Hematopoietic multipotent progenitor cell treated with erythropoietin and hydrocortisone succinate and interleukin-3 and kit ligand, for 8 days (in vitro differentiated cells): Measurements from ENCODE around the gene FAM174B.

Source experiments
- DNase-seq: peaks from one replicate; pipeline ENCODE4 v3.0.0-alpha.2; 2015

FAM174B gene

DNA sequence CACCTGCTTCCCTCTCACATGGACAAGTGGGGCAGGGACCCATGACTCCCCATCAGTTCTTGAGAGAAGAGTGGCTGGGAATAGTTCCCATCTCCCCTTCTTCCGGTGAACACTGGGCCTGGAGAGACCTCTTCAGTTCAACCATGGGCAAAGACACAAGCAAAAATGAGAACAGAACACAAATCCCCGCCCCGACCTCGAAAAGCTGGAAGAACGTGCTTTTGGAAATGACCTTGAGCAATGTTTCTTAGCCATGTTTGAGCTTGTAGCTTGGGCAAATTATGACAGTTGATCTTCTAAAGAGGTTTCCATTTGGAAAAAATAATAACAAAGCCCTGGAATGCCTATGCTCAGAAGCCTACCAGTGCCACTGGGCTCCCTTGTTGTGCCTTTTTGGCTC, 59.0 kb downstream of the FAM174B start:
- no peak for DNase-seq

DNA sequence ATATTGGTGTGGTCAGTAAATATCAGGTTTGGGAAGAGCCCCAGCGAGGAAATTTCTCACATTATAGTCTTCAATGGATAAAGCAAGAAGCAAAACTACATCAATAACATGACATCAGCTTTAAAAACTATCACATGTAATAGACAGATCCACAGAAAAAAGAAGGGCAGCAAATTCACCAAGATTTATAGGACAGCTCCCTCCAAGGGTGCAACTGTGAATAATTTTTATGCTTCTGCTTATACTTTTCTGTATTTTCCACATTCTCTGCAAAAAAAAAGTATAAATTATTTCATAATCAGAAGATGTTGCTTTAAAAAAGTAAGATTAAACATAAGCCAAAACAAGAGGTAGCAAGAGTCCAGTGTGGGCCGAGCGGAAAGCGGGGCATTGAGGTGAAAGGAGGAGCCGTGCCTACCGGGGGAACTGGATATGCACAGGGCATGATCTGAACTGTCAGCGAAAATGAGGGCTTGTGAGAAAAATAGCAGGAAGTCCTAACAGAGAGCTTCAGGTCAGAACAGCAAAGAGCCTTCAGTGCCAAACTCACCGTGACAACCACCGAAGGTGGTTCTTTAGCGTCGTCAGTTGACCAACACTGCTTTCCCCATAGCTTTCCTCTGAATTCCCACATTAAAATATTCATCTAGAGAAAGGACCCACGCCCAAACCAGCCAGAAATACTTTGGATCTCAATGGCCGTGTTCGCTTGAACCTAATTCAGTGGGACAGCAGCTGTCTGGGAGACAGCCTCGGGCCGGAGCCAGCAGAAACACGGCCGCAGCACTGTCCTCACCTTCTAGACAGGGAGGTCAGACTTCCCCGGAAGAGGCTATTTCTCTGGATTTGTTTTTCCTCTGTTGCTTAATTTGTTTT, 59.8 kb downstream of the FAM174B start:
- DNase-seq: no peak

DNA sequence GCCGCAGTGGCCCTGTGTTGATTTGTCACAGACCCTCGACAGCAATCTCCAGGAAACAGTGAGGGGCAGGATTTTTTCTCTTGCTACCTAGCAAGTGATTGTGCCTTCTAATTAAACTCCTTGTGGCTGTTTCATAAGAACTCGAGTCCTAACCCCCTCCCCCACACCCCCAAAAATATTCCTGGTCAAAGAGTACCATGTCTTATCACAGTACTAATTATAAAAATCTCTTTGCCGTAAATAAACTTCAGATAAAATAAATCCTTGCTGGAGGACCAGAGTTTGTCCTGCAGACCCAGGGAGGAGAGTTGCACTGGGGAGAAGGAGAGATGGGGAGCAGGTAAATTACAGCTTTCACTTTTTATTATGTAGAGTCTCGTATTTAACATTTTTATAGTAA, 64.3 kb downstream of the FAM174B start:
- DNase-seq: no peak

DNA sequence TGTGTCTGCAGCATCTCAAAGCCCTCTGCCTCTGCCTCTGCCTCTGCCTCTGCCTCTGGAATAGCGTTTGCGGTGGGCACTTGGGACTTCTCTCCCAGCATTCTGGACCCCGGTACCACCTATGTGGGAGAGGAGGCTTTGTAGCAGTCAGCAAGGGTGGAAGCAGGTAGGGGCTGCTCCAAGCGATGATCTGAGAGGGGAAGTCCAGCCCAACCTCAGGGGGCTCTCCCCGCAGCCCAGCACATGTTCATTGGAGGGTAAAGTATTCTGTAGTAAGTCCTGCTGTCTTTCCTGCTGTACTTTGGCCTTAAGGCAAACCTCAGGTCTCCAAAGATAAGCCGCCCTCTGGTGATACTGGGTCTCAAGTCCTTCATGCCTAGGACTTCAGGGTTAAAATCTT, 68.6 kb downstream of the FAM174B start:
- DNase-seq: no peak

DNA sequence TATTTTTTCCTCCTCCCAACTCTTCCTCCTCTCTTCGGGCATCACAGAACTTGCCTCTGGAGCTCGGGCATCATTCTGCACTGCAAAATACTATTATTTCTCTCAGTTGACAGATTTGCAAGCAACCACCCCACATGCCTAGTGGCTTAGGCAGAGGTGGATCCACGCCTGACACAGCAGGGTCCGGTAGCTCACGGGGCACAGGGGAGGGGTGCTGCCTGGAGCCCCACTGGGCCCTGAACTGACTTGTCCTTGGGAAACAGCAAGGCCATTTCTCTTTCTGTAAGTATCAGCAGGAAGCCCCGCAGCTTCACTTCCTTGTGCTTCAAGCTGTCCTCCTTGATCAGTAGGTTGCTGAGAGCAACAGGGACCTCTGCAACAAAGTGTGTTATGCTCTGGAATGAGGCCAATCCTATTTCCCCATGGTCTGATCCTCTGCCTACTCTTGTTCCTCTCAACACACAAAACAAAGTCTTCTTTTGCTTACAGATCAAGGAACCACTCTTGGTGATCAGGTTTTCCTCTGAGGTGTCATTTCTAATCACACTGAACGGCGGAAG, 69.1 kb downstream of the FAM174B start:
- DNase-seq: no peak

DNA sequence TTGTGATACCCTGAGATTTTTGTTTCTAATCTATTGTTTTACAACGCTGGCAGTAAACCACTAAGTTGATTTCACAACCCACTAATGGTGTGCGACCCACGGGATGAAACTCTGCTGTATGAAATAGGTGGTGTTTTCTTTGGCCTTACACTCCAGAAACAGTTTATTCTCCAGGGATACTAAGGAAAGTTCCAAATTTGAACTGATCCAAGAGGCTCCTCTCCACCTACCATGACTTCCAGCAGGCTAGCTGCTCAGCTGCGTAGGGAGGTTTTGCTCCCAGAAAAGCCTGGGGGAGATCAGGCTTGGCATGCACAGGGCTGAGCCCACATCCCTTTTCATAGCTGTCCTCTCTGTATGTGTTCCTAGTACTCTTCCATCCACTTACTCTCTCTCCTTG, 71.5 kb downstream of the FAM174B start:
- no peak for DNase-seq

DNA sequence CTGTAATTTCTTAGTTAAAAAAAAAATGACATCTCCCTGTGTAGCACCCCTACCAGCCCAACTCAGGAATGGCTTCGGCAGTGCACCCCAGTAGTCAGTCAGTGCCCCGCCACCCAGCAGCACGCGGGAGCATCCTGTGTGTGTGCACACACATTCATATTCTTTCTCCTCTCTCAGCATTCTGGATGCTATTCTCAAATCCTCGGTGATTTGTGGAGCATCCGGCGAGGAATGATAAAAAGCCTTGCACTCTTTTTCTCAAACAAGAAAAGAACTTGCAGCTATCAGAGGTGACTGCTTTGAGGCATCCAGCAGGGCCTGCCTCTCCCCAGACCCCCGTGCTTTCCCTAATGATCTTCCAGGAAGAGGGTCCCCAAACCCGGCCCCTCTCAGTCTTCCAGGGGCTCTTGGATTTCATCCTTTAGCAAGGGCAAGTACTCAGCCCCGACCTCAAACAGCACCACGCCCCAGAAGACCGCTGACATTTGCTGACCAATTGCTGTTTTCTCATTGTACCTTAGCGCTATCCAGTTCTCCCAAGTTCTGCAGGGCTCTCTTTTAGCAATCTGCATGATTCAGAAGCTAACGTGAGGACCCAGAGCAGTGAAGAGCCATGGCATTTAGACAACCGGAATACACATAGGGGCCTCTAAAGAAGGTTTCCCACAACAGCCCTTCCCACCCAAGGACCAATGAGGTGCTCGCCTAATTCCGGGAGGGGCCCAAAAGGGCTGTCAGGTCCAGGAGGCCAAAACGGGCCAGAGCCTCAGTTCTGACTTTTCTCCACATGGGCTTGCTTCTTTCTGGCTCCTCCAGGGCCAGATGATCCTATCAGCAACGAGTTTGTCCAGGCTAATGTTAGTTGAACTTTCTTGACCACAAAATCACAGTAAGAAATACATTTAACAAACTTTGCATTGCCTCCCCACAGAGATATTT, 72.2 kb downstream of the FAM174B start:
- no peak for DNase-seq

DNA sequence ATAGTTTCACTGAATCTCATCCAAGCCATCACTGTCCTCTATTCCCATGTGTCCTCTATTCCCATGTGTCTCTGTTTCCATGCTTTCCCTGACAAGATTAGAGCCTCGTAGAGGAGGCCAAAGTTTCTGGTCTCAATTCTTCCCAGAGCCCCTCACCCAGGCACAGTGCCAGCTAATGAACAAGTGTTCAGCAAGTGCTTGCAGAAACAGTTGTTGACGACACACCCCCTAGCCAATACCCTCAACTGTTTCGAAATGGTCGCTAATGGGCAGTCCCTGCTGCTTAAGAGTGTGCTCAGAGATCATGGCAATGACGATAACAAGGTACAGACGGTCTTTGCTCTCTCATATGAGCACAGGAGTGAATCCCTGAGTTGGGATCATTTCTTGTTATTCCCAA, 73.4 kb downstream of the FAM174B start:
- DNase-seq: no peak

DNA sequence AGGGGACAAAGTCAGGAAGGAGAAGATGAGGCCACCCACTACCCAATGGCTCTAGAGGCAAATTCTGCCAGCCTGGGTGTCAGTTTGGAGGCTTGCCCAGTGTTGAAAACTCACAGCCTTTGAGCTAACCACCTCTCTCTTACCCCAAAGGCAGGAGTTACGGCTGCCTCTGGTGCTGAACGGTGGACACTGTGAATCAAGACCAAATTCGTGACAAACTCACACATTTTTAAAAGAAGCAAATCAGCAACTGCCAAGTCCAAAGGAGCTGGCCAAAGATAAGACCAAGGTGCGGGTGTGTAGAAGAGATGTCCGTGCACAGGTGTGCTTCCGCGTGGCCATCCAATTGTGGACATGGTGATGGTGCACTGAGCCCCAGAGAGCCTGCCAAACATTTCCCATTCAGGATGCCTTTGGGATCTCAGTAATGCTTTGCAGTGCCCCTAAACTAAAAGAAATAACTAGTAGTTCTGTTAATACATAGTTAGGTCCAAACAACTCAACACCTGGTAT, 74.6 kb downstream of the FAM174B start:
- DNase-seq: no peak

DNA sequence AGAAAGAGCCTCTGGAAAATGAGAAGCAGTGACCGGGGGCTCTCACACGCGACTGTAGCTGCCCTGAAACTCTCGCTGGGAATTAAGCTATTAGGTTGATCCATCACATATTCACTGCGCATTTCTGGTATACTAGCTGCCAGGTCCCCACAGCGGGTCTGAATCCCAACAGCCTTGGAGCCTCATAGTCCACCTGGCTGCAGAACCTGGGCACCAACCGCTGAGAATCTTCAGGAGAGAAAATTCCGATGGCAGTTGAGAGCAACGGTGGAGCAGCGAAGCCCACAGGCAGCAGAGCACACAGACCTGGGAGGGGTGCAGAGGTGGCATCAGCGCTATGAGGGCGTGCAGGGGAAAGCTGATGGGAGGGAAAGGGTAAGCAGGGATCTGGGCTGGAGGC, 75.1 kb downstream of the FAM174B start:
- DNase-seq: no peak

DNA sequence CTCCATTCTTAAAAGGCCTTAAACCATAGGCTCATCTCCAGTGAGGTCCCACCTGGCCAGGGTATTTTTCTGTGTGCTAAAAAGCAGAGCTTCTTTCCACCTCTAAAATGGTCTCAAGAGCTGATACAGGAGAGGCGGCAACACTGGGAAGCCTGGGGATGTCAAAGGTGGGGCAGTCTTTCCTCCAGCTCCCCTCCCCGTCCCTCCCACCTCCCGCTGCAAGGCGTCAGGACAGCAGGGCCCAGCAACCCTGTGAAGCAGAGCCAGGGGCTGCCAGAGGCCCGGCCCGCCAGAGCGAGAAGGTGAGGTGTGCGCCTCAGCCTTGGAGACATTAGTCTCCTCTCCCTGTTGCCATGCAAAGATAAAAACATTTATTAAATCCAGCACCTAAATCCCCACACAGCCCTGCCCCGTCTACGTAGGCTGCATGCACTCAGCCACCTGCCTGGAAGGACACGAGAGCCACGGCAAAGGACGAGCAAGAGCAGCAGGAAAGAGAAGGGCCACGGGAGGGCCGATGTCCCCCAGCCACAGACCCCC, 75.6 kb downstream of the FAM174B start:
- no peak for DNase-seq

DNA sequence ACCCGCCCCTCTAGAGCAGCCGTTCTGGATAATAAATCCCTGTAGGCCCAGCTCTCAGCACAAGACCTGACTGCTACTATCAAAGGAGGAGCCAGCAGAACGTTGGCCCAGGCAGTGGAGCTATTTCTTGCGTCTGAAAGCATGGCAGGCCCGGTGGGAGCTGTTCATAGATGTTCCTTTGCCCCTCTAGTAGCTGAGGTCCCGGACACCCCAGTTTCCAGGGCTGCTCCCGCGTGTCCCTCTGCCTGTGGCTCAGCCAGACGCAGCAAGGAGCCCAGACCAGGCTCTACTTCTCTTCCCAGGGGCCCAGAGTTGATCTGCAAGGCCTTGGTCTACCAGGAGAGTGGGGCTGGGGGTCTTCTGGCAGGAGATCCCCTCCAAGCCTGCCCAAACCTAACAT, 76.1 kb downstream of the FAM174B start:
- DNase-seq: no peak

DNA sequence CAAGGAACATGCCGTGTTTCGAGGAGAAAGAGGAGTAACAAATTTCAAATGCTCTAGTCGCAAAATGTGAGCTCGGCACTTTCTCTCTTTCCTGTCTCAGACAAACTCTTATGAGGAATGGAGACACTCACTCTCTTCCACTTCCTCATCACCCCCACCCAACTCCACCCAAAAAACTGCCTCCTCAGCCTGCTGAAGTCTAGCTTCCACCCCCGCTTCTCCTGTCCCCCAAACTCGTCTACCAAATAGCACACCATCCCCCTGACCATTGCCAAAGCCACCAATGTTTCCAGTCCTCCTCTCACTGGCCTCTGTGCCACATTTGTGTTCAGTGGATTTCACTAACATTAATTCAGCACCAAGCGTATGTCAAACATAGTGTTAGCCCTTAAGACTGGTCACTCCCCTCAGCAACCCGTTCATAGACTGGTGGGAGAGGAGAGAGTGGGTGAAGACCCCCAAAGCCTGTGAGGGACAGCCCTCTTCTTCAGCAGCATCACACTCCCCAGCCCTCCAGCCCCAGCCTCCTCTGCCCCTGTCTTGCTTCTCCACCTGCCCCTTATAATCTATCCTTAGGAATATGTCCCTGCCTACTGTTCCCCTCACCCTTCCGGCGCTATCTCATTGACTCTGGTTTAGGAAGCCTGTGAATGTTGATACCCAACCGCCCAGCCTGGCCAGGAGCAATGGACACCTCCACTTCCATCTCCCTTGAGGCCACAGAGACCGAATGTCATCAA, 77.3 kb downstream of the FAM174B start:
- DNase-seq: no peak

DNA sequence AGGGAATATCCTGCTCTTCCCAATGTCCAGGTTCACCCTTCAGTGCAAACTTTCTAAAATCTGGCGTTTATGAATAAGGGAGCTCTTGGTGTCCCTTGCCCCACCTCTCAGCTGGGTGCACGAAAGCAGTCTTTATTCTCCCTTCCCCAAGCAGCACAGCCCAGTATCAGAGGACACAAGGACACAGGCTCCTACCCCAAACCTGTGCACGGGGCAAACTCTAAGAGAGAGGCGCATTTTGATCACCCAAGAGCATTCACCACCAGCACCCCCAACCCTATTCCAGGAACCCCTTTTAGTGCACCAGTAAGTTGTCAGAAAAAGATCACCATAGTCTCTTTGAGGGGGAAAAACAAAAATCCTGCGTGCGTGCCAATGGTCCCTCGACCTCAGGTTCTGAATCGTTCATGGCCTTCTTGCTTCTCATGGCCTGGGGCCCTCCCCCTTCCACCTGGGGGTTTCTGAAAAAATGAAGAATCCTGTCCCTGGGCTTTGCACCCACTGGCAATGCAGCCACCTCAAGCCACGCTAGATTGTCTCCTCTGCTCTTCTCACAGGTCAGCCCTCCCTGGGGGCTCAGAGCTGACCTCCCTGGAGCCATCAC, 78.9 kb downstream of the FAM174B start:
- no peak for DNase-seq

DNA sequence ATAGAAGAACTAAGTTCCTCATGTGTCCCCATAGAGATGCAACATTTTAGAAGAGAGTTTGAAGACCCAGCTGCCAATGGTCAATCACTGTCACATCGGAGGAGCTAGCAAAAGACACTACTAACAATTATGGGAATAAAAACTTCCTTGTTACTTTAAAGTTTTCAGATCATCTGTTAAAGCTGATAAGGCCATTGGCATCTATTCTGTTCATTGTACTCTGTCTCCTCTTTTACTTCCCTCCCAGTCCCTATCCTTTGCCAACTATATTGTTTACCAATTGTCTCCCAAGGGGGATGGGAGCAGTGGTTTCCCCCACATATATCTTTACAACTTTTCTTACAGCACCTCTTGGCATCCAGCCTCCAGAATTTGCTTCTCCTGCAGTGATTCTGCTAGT, 81.0 kb downstream of the FAM174B start:
- DNase-seq: no peak

DNA sequence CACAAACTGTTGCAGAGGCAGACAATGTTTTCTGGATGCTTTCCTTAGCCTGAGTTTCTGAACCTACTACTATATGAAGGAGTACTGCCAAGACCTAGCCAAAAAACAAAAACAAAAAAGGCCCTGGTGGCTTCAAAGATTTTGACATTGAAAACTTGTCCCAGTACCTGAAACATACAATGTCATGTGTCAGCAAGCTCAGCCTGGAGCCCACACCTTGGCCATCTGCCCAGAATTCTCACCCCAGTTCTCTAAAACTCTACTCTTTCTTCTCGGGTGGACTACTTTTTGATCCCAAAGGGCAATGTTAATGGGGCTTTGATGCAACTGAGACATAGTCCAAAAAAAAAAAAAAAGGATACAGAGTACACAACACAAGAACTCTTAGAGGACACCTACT, 81.4 kb downstream of the FAM174B start:
- DNase-seq: no peak

DNA sequence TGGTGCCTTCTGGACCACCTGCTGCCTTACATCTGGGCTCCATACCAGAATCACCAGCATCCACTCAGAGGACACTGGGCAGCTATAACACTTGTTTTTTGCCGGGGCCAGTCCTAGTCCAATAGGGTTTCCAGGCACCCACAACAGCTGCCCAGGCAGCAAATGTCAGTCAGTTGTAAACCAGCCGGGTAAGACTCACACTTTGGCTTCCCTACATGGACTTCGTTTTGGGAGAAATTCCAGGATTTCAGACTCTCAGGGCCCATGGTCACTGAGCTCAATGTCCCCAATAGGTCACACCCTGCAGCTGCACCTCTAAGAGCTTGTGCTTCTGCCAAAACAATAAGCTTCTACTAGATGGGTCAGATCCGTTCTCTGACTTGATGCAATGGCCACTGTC, 83.8 kb downstream of the FAM174B start:
- no peak for DNase-seq

DNA sequence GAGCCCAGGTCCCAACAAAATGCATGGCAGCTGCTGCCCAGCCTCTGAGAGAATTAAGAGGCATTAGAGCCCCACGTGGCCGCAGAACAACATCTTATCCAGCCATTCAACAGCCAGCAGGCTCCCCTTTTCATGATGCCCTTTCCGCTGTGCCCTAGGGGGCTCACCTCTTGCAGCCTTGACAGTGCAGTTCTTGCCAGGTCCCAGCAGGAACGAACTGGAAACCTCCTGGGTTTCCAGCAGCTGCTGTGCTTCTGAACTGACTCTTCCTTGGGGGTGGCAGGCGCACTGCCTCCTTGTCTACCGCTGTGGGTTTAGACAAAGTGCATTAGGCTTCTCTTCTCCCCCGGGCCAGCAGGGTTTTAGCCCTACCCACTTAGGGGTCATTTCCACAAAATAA, 85.2 kb downstream of the FAM174B start:
- no peak for DNase-seq

DNA sequence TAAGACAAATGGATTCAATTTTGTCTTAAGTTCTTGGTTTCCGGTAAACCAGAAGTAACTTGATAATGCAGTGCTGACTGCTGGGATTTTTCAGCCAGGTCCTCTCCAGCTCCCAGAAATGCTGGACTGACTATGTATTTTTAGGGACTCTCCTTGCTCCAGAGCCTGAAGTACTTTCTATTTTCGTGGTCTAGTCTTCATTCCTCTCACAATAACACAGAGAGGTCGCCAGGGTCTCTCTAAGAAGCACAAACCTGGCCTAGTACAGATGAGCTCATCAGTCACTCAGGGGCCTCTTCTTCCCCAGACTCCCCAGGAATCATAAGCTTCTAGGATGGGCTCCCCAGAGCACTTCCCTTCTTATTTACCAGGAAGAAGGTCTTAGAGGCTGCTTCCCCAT, 85.8 kb downstream of the FAM174B start:
- no peak for DNase-seq
